Measurements from ENCODE around the gene MRPL45. TPM values are rescaled to one million over a fixed set of nuclear protein-coding genes. Genes with fewer than 3 reads are reported as not detected.

The MRPL45 gene
- total RNA-seq, 3 donors from 2014 or later, result 25.7 to 28.1 (median 27.9) TPM

DNA sequence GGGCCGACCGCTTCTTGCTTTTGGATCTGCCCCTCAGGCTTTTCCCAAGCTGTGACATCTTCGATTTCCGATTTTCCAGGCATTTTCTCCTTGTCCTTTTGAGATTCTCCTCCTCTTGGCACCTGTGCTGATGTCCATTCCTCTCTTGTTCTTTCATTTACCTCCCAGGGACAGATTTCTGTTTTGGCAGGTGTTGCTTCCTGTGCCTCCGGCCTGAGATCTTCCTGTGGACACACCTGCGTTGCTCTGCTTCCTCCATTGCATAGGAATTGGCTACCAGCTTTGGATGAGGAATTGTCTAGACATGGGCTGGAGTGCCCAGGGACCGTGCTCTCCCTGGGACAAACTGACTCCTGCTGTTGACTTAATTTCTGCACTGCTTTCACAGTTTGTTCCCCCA, 31.7 kb downstream of the MRPL45 start:
- no peak for ATAC-seq
- TF ChIP-seq, protein P1, sequence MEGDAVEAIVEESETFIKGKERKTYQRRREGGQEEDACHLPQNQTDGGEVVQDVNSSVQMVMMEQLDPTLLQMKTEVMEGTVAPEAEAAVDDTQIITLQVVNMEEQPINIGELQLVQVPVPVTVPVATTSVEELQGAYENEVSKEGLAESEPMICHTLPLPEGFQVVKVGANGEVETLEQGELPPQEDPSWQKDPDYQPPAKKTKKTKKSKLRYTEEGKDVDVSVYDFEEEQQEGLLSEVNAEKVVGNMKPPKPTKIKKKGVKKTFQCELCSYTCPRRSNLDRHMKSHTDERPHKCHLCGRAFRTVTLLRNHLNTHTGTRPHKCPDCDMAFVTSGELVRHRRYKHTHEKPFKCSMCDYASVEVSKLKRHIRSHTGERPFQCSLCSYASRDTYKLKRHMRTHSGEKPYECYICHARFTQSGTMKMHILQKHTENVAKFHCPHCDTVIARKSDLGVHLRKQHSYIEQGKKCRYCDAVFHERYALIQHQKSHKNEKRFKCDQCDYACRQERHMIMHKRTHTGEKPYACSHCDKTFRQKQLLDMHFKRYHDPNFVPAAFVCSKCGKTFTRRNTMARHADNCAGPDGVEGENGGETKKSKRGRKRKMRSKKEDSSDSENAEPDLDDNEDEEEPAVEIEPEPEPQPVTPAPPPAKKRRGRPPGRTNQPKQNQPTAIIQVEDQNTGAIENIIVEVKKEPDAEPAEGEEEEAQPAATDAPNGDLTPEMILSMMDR (IDR thresholded peaks at IDR 0.05), result no peak
- DNase-seq, result no peak
- intact Hi-C loops (cut with DNase I, micrococcal nuclease), result no loop called here
- H3K9me3 ChIP-seq, result no peaks in the 10 kb centered on the region
- no peaks in the 10 kb centered on the region for H3K36me3 ChIP-seq (ENCODE audit: low read depth)
- H3K4me1 ChIP-seq (ENCODE audit: low read depth), result no peaks in the 10 kb centered on the region
- H3K4me3 ChIP-seq, result no peak overlapping the region

DNA sequence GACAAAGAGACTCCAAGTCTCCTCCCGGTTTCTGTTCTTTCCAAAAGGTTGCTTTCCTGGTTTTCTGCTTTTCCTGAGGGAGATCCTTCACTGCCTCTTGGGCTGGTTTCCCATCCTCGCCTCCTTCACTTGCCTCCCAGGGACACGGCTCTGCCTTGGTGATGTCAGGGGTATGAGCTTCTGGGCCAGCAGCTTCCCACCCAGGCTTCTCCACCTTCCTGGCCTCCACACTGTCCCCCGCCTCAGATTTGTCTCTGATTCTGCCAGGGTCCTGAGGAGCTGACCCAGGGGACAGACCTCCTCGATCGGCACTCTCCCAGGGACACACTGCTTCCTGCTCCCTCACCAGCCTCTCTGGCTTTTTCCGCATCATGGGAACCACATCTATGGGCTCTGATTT, 32.3 kb downstream of the MRPL45 start:
- TF ChIP-seq, protein P1 (IDR thresholded peaks at IDR 0.05), result no peak
- intact Hi-C loops (cut with DNase I, micrococcal nuclease), result no loop called here
- H3K9me3 ChIP-seq, result no peaks in the 10 kb centered on the region
- DNase-seq (no peak), ATAC-seq (no peak)
- no peaks in the 10 kb centered on the region for H3K36me3 ChIP-seq (ENCODE audit: low read depth)
- no peak overlapping the region for H3K4me3 ChIP-seq
- H3K4me1 ChIP-seq (ENCODE audit: low read depth), result no peaks in the 10 kb centered on the region

DNA sequence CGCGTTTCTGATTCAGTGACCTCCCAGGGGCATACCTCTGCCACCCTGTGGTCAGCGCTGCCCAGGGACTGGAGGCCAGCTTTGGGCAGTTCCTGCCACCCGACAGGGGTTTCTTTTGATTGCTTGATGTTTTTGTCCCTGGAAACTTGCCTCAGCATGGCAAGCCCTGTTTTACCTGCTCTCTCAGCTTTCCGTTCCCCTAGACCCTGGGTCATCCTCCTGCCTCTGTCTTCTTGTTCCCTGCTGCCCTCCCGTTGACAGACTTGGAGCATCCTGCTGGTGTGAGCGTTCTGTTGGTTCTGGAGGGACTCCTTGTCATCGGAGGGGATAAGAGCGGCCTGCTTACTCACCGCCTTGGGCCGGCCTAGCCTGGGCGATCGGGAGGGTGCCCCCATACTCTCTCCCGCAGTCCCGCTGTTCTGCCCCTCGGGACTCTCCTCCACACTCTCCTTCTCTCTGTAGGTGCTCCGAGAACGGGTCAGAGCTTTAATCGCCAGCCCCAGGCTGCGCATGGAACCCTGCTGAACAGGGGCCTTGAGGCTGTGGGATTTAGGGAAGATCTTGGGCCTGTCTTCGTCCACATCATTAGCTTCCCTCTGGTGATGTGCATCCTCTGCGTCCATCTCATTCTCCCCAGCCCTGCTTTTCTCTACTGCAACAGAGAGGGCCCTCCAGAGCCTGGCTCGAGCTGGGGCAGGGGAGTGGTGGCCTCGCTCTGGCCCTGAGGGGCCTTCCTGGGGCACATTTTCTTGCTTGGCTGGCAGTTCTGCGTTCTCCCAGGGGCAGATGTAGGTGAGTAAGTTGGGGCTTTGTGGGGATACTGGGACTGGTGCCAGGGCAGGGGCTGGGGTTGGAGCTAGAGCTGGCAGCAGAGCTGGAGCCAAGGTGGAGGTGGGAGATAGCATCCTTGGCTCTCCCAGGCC, 33.1 kb downstream of the MRPL45 start:
- intact Hi-C loops (cut with DNase I, micrococcal nuclease), result no loop called here
- DNase-seq, result no peak
- Histone ChIP-seq H3K36me3 (ENCODE audit: low read depth) (no peaks in the 10 kb centered on the region), H3K4me3 (no peak overlapping the region), H3K9me3 (no peaks in the 10 kb centered on the region), H3K4me1 (ENCODE audit: low read depth) (no peaks in the 10 kb centered on the region)
- TF ChIP-seq, protein P1 (IDR thresholded peaks at IDR 0.05), result no peak
- ATAC-seq, result no peak

DNA sequence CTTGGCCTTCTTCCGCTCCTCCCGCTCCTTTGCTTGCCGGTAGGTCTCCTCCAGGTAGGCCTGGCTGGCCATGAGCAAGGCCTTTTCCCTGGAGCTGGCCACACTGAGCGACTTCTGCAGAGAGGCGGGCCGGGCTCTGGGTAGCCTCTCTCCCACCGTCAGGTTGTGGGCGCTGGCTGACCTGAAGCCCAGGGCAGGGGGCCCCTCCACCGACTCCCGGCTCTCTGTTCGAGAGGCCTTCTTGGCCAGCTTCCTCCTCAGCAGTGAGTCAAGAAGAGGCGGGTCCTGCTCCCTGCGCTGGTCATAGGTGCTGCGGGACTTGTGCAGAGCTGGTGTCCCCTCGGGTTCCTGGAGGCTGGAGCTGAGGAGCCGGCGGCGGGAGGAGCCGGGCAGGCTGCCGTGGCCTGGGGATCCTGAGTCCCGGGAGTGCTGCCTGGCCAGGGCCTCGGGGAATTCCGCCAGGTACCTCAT, 34.0 kb downstream of the MRPL45 start:
- Histone ChIP-seq H3K9me3 (no peaks in the 10 kb centered on the region), H3K4me3 (no peak overlapping the region), H3K36me3 (ENCODE audit: low read depth) (no peaks in the 10 kb centered on the region), H3K4me1 (ENCODE audit: low read depth) (no peaks in the 10 kb centered on the region)
- intact Hi-C loops (cut with DNase I, micrococcal nuclease), result no loop called here
- ATAC-seq (no peak), DNase-seq (no peak)
- TF ChIP-seq, protein P1 (IDR thresholded peaks at IDR 0.05), result no peak

DNA sequence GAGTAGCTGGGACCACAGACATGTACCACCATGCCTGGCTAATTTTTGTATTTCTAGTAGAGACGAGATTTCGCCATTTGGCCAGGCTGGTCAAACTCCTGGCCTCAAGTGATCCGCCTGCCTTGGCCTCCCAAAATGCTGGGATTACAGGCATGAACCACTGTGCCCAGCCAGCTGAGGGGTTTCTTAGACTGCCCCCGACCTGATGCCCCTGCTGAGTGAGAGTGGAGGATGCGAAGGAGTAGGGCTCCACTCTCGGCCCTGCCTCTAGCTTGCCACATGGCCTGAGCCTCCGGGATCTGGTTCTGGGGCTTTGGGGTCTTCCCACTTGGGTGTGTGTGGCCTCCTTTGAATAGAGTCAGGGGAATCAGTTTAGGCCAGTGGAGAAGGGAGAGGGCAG, 35.8 kb downstream of the MRPL45 start:
- intact Hi-C loops (cut with DNase I, micrococcal nuclease), result no loop called here
- no peaks in the 10 kb centered on the region for H3K36me3 ChIP-seq (ENCODE audit: low read depth)
- H3K9me3 ChIP-seq, result no peaks in the 10 kb centered on the region
- DNase-seq, result no peak
- TF ChIP-seq, protein P1 (IDR thresholded peaks at IDR 0.05), result no peak
- H3K4me3 ChIP-seq, result no peak overlapping the region
- ATAC-seq, result no peak
- H3K4me1 ChIP-seq (ENCODE audit: low read depth), result no peaks in the 10 kb centered on the region

Data from mucosa of descending colon (tissue), 3 donors.